GM12878 (cell line): Measurements from ENCODE around the gene ZNF48. TPM values are rescaled to one million over a fixed set of nuclear protein-coding genes. Genes with fewer than 3 reads are reported as not detected.

Experiments used
- ATAC-seq: fragments of 200-7000 bp; cut with Tn5 transposase; 3 replicates; pipeline ENCODE4 v1.9.1; 2020; ENCODE audit warnings: mild to moderate bottlenecking, moderate library complexity
- BruUV-seq: library from RNA; stranded (reverse); fragments of 400-500 nt; replicated peaks from 2 replicates; lab custom pipeline; 2021; lab: Mats Ljungman, UMichigan
- CTCF ChIA-PET: fragments of 300-600 bp; sonication (Branson Sonifier 250); formaldehyde crosslinking; extraction: SDS; loops from one replicate; lab custom pipeline; 2021; ENCODE audit warnings: inconsistent platforms; lab: Yijun Ruan, JAX
- POLR2A ChIA-PET: fragments of 350-600 bp; formaldehyde crosslinking; extraction: SDS; loops from one replicate; lab custom pipeline; 2021; ENCODE audit warnings: inconsistent platforms; lab: Charles Lee
- RAD21 ChIA-PET: fragments of 300-600 bp; sonication (Branson Sonifier 250); formaldehyde crosslinking; loops from one replicate; lab custom pipeline; 2023; ENCODE audit warnings: antibody characterized with exemption; ENCODE audit not compliant: unreplicated experiment; lab: Charles Lee
- SMC1A ChIA-PET: fragments of 300-600 bp; sonication (Branson Sonifier 250); formaldehyde crosslinking; loops from one replicate; lab custom pipeline; 2023; ENCODE audit not compliant: unreplicated experiment, uncharacterized antibody; lab: Charles Lee
- DNase-seq: peaks from one replicate; pipeline ENCODE4 v3.0.0-alpha.2; 2011; ENCODE audit warnings: low read depth, low spot score
- FAIRE-seq: peaks from 3 replicates; lab custom pipeline; 2011; peaks lifted over from hg19 to GRCh38; lab: Jason Lieb, UNC
- H2AFZ ChIP-seq: 2 replicates; pipeline ENCODE4 v1.6.0; 2011; ENCODE audit warnings: low read depth, low read length, control low read depth; ENCODE audit not compliant: control insufficient read depth
- H3K27ac ChIP-seq: 2 replicates; pipeline ENCODE4 v1.5.1; 2011; ENCODE audit warnings: control low read depth; ENCODE audit not compliant: control insufficient read depth, insufficient read depth
- H3K27me3 ChIP-seq, 2 experiments: replicated peaks in 1 of 2; 2 replicates each; pipeline versions ENCODE4 v1.6.0 to v1.6.1; 2011; ENCODE audit warnings: low read length in 1 of 2; ENCODE audit not compliant: control insufficient read depth in 2 of 2, insufficient read depth in 2 of 2
- H3K36me3 ChIP-seq, 2 experiments: 2 replicates each; pipeline ENCODE4 v1.5.1; 2011; ENCODE audit warnings: low read length in 1 of 2; ENCODE audit not compliant: control insufficient read depth in 2 of 2, insufficient read depth in 2 of 2
- H3K4me1 ChIP-seq: 2 replicates; pipeline ENCODE4 v1.6.1; 2011; ENCODE audit warnings: mild to moderate bottlenecking, low read length, moderate library complexity, mixed read lengths; ENCODE audit not compliant: control insufficient read depth, insufficient read depth
- H3K4me2 ChIP-seq: 2 replicates; pipeline ENCODE4 v1.6.0; 2011; ENCODE audit warnings: control low read depth; ENCODE audit not compliant: control insufficient read depth, insufficient read depth
- H3K4me3 ChIP-seq: fragments of 200-600 bp; sonication (generic); 2 replicates; pipeline ENCODE4 v1.5.1; 2016
- H3K79me2 ChIP-seq: 2 replicates; pipeline ENCODE4 v1.6.0; 2011; ENCODE audit warnings: low read length; ENCODE audit not compliant: control insufficient read depth, insufficient read depth
- H3K9ac ChIP-seq: 2 replicates; pipeline ENCODE4 v1.8.0; 2011; ENCODE audit warnings: low read length, control low read depth, mixed read lengths; ENCODE audit not compliant: control insufficient read depth, insufficient read depth
- H3K9me3 ChIP-seq: replicated peaks from 3 replicates; pipeline ENCODE4 v1.5.1; 2011; ENCODE audit warnings: mild to moderate bottlenecking, low read length; ENCODE audit not compliant: control insufficient read depth, insufficient read depth
- H4K20me1 ChIP-seq: 2 replicates; pipeline ENCODE4 v1.6.0; 2011; ENCODE audit not compliant: control insufficient read depth, insufficient read depth
- BCL11A ChIP-seq: IDR thresholded peaks from 2 replicates; pipeline ENCODE4 v1.6.1; 2011; ENCODE audit warnings: low read depth, low read length
- CBFB ChIP-seq: IDR thresholded peaks from 2 replicates; pipeline ENCODE4 v1.6.1; 2016; ENCODE audit warnings: antibody characterized with exemption, low read depth
- EZH2 ChIP-seq: IDR thresholded peaks from 2 replicates; pipeline ENCODE4 v1.6.1; 2012; ENCODE audit warnings: low read depth, mild to moderate bottlenecking, control low read depth, inconsistent platforms, low read length, borderline replicate concordance; ENCODE audit not compliant: control insufficient read depth
- JUND ChIP-seq: IDR thresholded peaks from 2 replicates; pipeline ENCODE4 v1.6.1; 2012; ENCODE audit warnings: low read depth, mild to moderate bottlenecking, low read length, improper control_type of control experiment, moderate library complexity
- POLR2A ChIP-seq: IDR thresholded peaks from 2 replicates; pipeline ENCODE4 v1.6.1; 2011; ENCODE audit warnings: low read depth, mild to moderate bottlenecking, low read length
- SMAD1 ChIP-seq: fragments of 450-650 bp; IDR thresholded peaks from 2 replicates; pipeline ENCODE4 v1.6.1; 2018; ENCODE audit warnings: mild to moderate bottlenecking, low read depth; ENCODE audit not compliant: partially characterized antibody
- ZNF622 ChIP-seq: fragments of 450-650 bp; IDR thresholded peaks from 2 replicates; pipeline ENCODE4 v1.6.1; 2017; ENCODE audit warnings: mild to moderate bottlenecking, inconsistent platforms
- ZSCAN29 ChIP-seq: fragments of 450-650 bp; IDR thresholded peaks from 2 replicates; pipeline ENCODE4 v1.6.1; 2017; ENCODE audit warnings: mild to moderate bottlenecking, moderate library complexity
- WGBS: methylation state at CpG from one replicate; pipeline ENCODE4 v1.1.6; 2016; ENCODE audit warnings: low lambda C conversion rate; ENCODE audit not compliant: insufficient replicate concordance, insufficient coverage; ENCODE audit errors: missing lambda C conversion rate; 5-methylcytosine and 5-hydroxymethylcytosine counted together
- in situ Hi-C: fragments of 300-500 bp; cut with MboI; formaldehyde crosslinking; loops from 9 replicates; pipeline ENCODE4 v1.14.3; 2018; ENCODE audit warnings: mixed read lengths
- intact Hi-C: fragments of 100-400 bp; cut with micrococcal nuclease; formaldehyde crosslinking; loops from one replicate; pipeline ENCODE4 v1.14.2; 2022; ENCODE audit not compliant: unreplicated experiment
- polyA plus RNA-seq, 11 experiments: library from polyadenylated mRNA; depleted of rRNA in 4 of 11; unstranded in 6 of 11; stranded (reverse) in 5 of 11; fragments of >200 nt; fragmentation: Nextera tagmentation in 4 of 11; fragmentation: Illumina TruSeq in 1 of 11; extraction: Ambion mirVana in 4 of 11; extraction: Trizol in 1 of 11; gene quantifications; 1 replicate in 1 of 11; 2 replicates in 10 of 11; pipeline versions ENCODE4 v1.2.1 to v1.2.3, GENCODE V29; 2011 to 2016; ENCODE audit warnings: inconsistent platforms in 2 of 11, missing spikeins in 2 of 11, low read depth in 1 of 11
- total RNA-seq, 4 experiments: library from RNA; depleted of rRNA in 3 of 4; stranded (reverse); fragments of >200 nt in 3 of 4; fragmentation: Illumina TruSeq in 1 of 4; extraction: Trizol in 1 of 4; gene quantifications; 2 replicates each; pipeline versions ENCODE4 v1.2.1 to v1.2.3, GENCODE V29; 2013 to 2021
- TF ChIP-seq, protein P1 (sequence below): fragments of 450-650 bp; formaldehyde crosslinking; IDR thresholded peaks from 2 replicates; pipeline ENCODE4 v1.5.0; 2022; ENCODE audit warnings: mild to moderate bottlenecking, missing genetic modification characterization
- TF ChIP-seq, protein P2 (sequence below): fragments of 450-650 bp; IDR thresholded peaks from 2 replicates; pipeline ENCODE4 v1.6.1; 2018; ENCODE audit warnings: borderline replicate concordance, mild to moderate bottlenecking; ENCODE audit not compliant: partially characterized antibody

Gene ZNF48
- total and polyA plus RNA-seq, 10 of the 15 experiments (the other 5 are each of a cell fraction or from before 2014, with no cell fraction given), result 0.14 to 12.0 (median 4.2) TPM

DNA sequence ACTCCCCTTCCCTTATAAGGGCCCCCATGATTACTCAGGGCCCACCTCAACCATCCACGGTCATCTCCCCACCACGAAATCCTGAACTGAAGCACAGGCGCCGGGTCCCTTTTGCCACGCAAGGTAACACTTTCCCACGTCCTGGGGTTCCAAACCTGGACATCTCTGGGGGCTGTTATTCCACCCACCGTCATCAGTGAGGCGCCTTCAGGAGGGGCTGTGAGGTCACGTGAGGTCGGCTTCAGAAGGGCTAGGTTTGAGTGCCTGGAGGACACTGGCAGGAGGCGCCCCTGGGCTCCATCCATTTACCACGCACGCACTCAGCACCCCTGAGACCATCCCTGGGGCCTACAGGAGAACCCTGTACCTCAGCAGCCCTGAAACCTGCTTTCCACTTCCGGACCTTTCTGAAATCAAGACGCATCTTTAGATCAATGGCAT is 44.2 kb upstream of the ZNF48 start (continued):
- TF ChIP-seq CBFB, result no peak
- no peak for TF ChIP-seq EZH2

DNA sequence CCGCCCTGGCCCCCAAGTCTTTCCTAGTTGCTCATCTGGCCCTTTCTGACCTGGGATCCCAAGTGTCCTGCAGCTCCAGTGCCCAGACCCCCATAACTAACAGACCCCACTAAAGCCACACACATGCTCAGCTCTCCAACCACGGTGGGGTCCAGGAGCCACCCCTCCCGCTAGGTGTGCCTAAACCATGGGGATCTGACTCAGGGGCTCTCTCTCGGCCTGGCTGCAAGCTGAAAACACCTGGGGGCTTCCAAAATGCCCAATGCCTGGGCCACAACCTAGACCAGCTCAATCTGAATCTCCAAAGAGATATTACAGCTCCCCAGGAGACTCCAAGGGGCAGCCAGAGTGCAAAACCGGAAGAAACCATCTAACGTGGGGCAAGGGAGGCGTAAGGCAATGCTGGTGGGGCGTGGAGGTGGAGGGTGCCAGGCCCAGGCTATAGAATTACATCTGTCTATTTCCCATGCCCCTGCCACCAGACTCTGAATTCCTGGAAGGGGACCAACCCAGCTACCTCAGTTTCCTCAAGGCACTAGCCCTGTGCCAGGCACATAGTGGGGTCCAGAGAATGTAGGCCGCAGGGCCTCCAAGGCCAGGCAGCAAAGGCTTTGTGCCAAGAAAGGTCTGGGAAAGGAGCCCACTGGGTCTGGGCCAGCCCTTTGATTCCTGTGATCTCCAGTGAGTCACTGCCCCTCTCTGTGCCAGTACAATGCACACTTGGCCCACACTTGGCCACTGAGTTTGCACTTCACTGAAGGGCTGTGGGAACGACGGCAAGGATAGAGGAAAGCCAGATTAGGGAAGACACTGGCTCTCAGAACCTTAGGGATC is 43.4 kb upstream of the ZNF48 start:
- ATAC-seq (no peak), DNase-seq (no peak), FAIRE-seq (no peak)
- BruUV-seq, result no TSS peak
- 94% methylated on average over 11 of the region's 11 CpGs for WGBS
- Histone ChIP-seq H3K4me1 (peaks cover 40% of the 10 kb centered on the region), H3K36me3 (peaks cover 2 to 4% of the 10 kb centered on the region in 2 experiments), H3K79me2 (peaks cover 18% of the 10 kb centered on the region), H2AFZ (no peak overlapping the region), H3K27me3 (no peaks in the 10 kb centered on the region), H3K9me3 (no peaks in the 10 kb centered on the region), H3K27ac (no peak overlapping the region), H3K4me2 (no peak overlapping the region), H3K4me3 (no peak overlapping the region), H3K9ac (no peak overlapping the region), H4K20me1 (peaks cover 8% of the 10 kb centered on the region)
- ChIA-PET SMC1A (interaction anchor here (0.6 kb wide), 1 partner anchor 31 kb away, joined by 3 read pairs; the partner anchor contains the start of gene SEPTIN1), POLR2A (interaction anchor here (0.6 kb wide), 1 partner anchor 522 kb away, joined by 3 read pairs; no protein-coding TSS in a partner anchor), RAD21 (no interaction called here), CTCF (interaction anchor here (2.1 kb wide), 1 partner anchor 19 kb away, joined by 5 read pairs; no protein-coding TSS in a partner anchor)
- in situ Hi-C loops (no loop called here), intact Hi-C loops (loop anchor here (10.0 kb wide), 1 partner anchor 257 kb away; the partner anchor contains the start of genes TBX6 and YPEL3)
- TF ChIP-seq POLR2A, result no peak
- TF ChIP-seq, protein P1, sequence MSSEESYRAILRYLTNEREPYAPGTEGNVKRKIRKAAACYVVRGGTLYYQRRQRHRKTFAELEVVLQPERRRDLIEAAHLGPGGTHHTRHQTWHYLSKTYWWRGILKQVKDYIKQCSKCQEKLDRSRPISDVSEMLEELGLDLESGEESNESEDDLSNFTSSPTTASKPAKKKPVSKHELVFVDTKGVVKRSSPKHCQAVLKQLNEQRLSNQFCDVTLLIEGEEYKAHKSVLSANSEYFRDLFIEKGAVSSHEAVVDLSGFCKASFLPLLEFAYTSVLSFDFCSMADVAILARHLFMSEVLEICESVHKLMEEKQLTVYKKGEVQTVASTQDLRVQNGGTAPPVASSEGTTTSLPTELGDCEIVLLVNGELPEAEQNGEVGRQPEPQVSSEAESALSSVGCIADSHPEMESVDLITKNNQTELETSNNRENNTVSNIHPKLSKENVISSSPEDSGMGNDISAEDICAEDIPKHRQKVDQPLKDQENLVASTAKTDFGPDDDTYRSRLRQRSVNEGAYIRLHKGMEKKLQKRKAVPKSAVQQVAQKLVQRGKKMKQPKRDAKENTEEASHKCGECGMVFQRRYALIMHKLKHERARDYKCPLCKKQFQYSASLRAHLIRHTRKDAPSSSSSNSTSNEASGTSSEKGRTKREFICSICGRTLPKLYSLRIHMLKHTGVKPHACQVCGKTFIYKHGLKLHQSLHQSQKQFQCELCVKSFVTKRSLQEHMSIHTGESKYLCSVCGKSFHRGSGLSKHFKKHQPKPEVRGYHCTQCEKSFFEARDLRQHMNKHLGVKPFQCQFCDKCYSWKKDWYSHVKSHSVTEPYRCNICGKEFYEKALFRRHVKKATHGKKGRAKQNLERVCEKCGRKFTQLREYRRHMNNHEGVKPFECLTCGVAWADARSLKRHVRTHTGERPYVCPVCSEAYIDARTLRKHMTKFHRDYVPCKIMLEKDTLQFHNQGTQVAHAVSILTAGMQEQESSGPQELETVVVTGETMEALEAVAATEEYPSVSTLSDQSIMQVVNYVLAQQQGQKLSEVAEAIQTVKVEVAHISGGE, result no peak
- no peak for TF ChIP-seq JUND
- no peak for TF ChIP-seq ZNF622
- TF ChIP-seq BCL11A, result no peak
- no peak for TF ChIP-seq ZSCAN29
- TF ChIP-seq, protein P2, sequence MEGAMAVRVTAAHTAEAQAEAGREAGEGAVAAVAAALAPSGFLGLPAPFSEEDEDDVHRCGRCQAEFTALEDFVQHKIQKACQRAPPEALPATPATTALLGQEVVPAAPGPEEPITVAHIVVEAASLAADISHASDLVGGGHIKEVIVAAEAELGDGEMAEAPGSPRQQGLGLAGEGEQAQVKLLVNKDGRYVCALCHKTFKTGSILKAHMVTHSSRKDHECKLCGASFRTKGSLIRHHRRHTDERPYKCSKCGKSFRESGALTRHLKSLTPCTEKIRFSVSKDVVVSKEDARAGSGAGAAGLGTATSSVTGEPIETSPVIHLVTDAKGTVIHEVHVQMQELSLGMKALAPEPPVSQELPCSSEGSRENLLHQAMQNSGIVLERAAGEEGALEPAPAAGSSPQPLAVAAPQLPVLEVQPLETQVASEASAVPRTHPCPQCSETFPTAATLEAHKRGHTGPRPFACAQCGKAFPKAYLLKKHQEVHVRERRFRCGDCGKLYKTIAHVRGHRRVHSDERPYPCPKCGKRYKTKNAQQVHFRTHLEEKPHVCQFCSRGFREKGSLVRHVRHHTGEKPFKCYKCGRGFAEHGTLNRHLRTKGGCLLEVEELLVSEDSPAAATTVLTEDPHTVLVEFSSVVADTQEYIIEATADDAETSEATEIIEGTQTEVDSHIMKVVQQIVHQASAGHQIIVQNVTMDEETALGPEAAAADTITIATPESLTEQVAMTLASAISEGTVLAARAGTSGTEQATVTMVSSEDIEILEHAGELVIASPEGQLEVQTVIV, result no peak
- no peak for TF ChIP-seq SMAD1
